ENCODE results near the gene UBE2G2.

Gene UBE2G2

DNA sequence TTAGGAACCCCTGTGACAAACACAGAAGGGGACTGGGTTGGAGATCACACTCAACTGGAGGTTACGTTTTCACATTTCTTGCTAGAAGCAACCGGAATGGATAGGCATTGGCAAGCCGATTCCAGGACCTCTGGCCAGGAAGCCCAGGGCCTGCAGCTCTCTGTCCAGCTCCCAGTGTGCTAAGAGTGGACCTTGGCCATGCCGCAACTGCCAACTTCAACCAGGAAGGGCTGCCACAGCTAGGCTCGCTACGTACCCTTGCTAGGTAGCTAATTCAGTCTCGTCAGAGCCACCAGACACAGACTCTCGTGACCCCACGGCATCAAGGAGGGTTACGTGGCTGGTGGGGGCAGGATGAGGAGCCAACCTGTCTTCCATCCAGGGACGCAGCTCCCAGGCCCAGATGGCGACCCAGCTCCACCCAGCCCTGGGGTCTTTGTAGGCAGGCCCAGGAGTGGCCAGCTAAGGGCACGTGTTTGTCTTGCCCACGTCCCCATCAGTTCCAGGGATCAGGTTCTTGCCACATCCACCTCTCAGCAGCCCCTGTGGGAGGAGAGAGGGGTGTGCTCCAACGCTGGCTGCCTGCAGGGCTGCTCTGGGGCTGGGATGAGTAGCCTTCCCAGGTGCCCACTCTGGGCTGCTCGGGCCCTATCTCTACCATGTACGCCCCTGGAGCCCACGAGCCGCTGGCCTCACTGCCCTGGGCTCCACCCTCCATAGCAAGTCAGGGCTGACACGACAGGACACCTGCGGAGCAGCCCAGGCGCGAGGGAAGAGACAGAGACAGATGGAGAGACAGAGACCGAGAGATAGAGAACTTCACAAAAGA lies 39.2 kb downstream of the UBE2G2 start:
- no peak for DNase-seq

DNA sequence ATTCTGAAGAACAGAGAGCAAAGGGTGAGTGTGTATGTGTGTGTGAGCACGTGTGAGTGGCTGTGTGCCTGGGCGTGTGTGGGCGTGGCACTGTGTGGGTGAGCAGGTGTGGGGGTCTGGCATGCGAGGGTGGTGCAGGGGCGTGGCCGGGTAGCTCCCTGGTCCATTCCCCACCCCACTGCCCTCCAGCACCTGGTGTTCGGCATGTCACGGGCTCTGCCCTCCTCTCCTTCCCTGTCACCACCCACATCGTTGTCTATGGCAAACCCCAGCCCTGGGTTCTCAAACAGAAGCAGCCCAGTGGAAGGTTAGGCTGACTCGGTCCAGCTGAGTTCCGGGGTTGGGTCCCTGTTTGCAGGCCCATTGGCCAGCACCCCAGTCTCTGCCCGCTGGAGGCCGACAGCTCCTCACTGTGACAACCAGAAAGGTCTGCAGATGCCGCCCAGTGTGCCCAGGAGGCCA lies 39.8 kb downstream of the UBE2G2 start:
- no peak for DNase-seq

DNA sequence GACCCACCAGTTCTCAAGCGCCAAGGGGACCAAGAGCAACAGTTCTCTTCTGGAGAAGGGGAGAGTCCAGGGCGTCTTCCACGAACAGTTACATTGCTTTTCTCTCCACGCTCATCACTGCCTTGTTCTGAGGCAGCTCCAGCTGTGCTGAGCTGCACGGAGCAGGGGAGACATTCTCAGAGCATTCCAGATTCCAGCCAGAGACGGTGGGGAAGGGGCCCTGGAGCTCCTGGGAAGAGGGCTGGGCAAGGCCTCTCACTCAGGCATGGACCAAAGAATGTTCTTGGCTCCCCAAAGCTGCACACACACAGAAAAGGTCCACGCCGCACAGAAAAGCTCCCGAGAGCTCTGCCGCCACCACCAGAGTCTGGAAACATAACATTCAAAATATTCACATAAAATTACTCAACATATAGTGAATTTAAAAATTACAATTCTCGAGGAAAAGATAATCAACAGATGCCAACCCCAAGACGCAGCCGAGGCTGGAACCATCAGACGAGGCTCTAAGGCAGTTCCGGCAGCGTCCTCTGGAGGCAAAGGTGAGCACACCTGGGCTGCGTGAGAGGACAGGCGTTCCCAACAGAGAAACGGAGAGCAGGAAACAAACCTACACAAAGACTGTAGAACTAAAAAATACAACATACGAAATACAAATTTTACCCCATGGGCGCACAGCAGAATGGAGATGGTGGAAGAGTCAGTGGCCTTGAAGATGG lies 40.5 kb downstream of the UBE2G2 start:
- no peak for DNase-seq

DNA sequence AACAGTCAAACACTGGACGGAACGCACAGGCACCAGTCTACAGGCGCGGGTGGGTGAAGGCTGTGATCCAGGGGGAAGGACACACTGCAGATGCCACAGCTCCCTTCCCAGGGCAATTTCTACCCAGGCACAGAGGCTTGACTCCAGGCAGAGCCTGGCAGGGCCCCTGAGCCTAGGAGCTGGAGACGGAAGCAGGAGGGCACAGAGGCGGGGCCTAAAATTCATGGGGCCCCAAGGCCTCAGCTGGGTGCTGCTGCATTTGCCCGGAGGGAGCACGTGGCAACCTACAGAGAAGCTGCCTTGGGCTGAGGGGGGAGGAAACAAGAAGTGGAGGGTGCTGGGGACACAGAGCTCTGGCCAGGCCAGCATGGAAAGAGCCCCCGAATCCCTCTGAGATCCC lies 41.2 kb downstream of the UBE2G2 start:
- DNase-seq: no peak

- DNase-seq: no peak
These were observed 41.9 kb downstream of the UBE2G2 start for GRCh38 chr21:44759628-44760285.

DNA sequence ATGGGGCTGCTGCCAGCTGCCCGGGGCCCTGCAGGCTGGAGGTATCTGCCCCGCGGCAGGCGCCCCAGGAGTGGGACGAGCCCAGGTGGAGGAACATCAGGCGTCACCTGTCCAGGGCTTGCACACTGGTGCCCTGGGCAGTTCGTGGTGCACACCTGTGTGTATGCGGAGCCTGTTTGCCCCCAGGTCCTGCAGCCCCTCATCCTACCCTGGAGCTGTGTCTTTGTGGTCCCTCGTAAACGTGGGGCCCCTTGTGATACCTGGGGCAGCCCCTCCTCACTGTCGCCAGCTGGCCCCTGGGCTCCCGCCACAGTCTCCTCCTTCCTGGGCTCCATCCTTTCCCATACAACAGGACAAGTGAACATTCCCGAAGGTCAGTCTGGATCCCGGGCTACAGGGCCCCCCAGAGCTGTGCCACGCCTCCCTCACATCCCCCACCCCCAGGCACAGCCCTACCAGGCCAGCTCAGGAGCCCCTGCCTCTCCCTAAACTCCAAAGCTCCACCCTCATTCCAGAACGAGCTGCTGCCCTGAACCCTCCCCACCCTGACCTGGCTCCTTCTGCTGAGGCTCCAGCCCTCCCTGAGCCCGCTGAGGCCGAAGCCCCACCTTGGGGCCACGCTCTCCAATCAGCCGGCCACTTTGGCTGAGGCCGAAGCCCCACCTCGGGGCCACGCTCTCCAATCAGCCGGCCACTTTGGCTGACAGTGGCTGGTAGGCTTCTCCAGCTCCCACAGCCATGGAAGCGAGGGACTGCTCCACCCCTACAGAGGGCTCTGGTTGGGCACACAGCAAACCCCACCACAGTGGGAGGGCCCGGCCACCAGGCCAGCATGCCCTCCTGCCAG lies 42.6 kb downstream of the UBE2G2 start:
- no peak for DNase-seq

DNA sequence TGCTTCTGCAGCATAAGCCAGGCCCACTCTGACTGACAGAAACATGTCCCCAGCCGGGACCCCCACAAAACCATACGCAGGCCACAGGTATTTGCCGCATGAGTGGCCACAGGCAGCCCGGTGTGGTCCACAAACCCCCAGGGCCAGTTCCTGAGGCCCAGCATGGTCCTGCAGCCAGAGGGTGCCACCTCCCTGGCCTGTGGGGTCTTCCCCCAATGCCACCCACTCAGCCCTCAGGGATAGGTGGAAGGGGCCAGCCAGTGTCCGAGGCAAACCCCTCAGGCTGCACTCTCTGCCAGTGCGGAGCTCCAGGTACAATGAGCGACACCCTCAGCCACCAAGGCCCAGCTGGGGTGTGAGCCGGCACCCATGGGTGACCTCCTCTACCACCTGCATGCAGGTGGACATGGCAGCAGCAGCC lies 43.5 kb downstream of the UBE2G2 start:
- DNase-seq: no peak

DNA sequence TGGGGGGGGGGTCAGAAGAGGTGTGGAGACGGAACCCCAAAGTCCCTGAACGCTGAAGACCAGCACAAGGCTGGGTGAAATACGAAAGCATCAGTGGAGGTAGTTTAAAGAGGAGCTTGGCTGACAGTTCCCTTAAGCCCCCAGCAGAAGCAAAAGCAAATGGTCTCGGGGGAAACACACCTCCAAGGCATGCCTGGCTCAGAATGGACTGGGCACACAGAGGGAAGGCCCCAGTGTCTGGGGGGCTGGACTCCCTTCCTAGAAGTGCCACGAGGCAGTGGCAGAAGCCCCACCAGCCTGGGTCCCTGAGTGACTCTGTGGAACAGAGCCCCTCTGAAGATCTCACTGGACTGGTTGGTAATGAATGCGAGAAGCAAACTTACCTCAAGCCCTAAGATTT lies 43.9 kb downstream of the UBE2G2 start:
- no peak for DNase-seq

GRCh38 chr21:44756423-44757185 lies 45.0 kb downstream of the UBE2G2 start:
- DNase-seq: no peak

- no peak for DNase-seq
These were observed 46.4 kb downstream of the UBE2G2 start for GRCh38 chr21:44755227-44755626.

- no peak for DNase-seq
These were observed 48.3 kb downstream of the UBE2G2 start for GRCh38 chr21:44753357-44753756.

DNA sequence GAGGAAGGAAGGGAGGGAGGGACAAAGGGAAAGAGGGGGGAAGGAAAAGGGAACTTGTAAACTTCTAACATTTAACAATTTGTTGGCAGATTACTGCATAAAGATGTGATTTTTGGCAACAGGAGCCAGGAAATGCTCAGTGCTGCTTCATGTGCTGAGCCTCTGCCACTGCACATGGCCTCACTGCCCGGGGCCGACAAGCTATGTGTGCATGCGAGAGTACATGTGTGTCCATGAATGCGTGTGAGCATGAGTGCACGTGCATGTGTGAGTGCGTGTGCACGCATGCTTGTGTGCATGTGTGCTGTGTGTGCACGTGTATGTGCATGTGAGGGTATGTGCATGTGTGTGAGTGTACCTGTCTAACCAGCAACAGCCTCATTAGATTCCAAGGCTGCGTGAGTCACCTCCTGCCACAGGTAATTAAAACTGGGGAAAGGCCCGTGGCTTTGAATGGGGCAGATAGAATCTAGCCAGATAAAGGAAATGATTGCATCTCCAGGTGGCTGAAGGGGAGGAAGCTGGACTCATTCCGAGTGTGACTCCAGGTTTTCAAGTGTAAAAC lies 48.9 kb downstream of the UBE2G2 start:
- DNase-seq: no peak

GRCh38 chr21:44751799-44752636 lies 49.6 kb downstream of the UBE2G2 start:
- DNase-seq: no peak

- DNase-seq: no peak
These were observed 50.3 kb downstream of the UBE2G2 start for GRCh38 chr21:44751186-44751798.

- no peak for DNase-seq
These were observed 51.0 kb downstream of the UBE2G2 start for GRCh38 chr21:44750675-44751025.

GRCh38 chr21:44749759-44750674 lies 51.6 kb downstream of the UBE2G2 start:
- DNase-seq: no peak

- DNase-seq: no peak
These were observed 52.4 kb downstream of the UBE2G2 start for GRCh38 chr21:44749116-44749758.

- no peak for DNase-seq
These were observed 53.0 kb downstream of the UBE2G2 start for GRCh38 chr21:44748621-44749020.
